Measurements from ENCODE around the gene USP34.

- no peak for TF ChIP-seq CTCF (IDR thresholded peaks at IDR 0.05; ENCODE audit: insufficient read depth, low read length)
- no peak for TF ChIP-seq POLR2AphosphoS5 (IDR thresholded peaks at IDR 0.05; ENCODE audit: low read depth)
- TF ChIP-seq REST (IDR thresholded peaks at IDR 0.05; ENCODE audit: insufficient replicate concordance, low read depth), result no peak
- TF ChIP-seq GABPA (IDR thresholded peaks at IDR 0.05; ENCODE audit: low read depth), result no peak
- TF ChIP-seq SPI1 (IDR thresholded peaks at IDR 0.05; ENCODE audit: borderline replicate concordance, low read depth), result no peak
These were observed 33.7 kb downstream of the USP34 start for GRCh38 chr2:61437170-61437569.
